ENCODE results near the gene SERPINB8. TPM values are rescaled to one million over a fixed set of nuclear protein-coding genes. Genes with fewer than 3 reads are reported as not detected.
A peak's percentile ranks its signal among the peaks of the same experiment; 100 is the strongest.

Gene SERPINB8
- total and polyA plus RNA-seq, 7 donors: 0.84 to 31.3 (median 4.1) TPM

DNA sequence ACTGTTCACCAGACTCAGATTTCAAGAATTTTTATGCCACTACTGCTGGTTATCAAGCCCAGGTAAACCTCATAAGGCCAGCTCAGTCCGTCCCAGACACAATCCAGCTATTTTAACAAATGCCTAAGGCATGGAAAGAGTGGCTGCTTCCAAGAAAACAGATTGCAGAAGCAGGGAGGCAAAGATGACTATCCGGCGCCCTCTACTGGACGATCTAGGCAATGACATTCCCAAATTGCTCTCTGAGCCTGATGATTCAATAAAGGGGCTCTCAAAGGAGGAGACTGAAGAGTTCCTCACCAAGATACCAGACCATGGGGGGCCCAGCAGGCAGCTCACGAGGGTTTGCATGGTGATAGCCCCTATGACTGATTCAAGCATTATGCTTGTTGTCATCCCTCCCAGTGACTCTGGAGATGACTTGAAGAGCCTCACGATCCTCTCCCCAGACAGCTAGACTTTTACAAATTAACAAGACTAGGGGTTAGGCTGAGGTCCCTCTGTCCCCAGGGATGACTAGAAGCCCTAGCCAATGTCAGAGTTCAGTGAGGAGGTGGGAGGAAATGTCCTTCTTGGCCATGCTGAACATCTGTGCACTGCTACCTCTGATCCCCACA, 25.0 kb downstream of the SERPINB8 start:
- H3K27me3 ChIP-seq (ENCODE audit: insufficient read depth in 3 of 3, low read length in 2 of 3): no peaks in the 10 kb centered on the region
- DNase-seq (no peak), ATAC-seq (peak in 2 of 4 donors; percentile 44 to 48)
- no peak overlapping the region for H3K27ac ChIP-seq
- TF ChIP-seq, protein P1, sequence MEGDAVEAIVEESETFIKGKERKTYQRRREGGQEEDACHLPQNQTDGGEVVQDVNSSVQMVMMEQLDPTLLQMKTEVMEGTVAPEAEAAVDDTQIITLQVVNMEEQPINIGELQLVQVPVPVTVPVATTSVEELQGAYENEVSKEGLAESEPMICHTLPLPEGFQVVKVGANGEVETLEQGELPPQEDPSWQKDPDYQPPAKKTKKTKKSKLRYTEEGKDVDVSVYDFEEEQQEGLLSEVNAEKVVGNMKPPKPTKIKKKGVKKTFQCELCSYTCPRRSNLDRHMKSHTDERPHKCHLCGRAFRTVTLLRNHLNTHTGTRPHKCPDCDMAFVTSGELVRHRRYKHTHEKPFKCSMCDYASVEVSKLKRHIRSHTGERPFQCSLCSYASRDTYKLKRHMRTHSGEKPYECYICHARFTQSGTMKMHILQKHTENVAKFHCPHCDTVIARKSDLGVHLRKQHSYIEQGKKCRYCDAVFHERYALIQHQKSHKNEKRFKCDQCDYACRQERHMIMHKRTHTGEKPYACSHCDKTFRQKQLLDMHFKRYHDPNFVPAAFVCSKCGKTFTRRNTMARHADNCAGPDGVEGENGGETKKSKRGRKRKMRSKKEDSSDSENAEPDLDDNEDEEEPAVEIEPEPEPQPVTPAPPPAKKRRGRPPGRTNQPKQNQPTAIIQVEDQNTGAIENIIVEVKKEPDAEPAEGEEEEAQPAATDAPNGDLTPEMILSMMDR (IDR thresholded peaks at IDR 0.05): peak; percentile 69
- H3K9me3 ChIP-seq: no peaks in the 10 kb centered on the region
- H3K4me3 ChIP-seq: no peak overlapping the region
- no peaks in the 10 kb centered on the region for H3K4me1 ChIP-seq
- WGBS, 3 donors: 19 to 21% (median 19%) methylated on average over 6 of the region's 6 CpGs
- intact Hi-C loops (cut with DNase I): loop anchor here (5.0 to 10.0 kb wide), 3 partner anchors 33 to 473 kb away; no protein-coding TSS in a partner anchor
- H3K36me3 ChIP-seq (ENCODE audit: insufficient read depth in 1 of 2, low read depth in 1 of 2): no peaks in the 10 kb centered on the region

DNA sequence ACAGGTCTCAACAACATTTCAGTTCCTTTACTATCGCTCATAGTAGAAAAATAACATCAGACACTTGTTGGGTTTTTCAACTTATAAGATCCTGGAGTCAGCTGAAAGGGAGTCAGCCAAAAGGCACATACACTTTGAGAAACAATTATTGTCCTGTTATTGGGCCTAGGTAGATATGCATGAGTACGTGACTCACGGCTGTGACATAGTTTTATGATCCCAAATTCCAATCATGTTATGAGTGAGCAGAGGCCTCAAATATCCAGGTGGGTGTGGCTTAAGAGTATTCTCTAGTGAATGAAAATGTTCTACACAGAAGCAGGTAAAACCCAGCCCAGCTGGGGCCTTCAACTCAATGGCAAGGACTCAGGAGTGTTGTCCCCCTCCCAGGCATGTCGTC, 27.2 kb downstream of the SERPINB8 start:
- Histone ChIP-seq H3K27ac (no peak overlapping the region), H3K27me3 (ENCODE audit: insufficient read depth in 3 of 3, low read length in 2 of 3) (no peaks in the 10 kb centered on the region), H3K4me3 (no peak overlapping the region), H3K36me3 (ENCODE audit: insufficient read depth in 1 of 2, low read depth in 1 of 2) (no peaks in the 10 kb centered on the region), H3K9me3 (no peaks in the 10 kb centered on the region), H3K4me1 (no peaks in the 10 kb centered on the region)
- no peak for ATAC-seq
- no peak for DNase-seq
- intact Hi-C loops (cut with DNase I): loop anchor here (5.0 to 10.0 kb wide), 3 partner anchors 35 to 475 kb away; no protein-coding TSS in a partner anchor
- 67 to 83% (median 78%) methylated on average over 4 of the region's 4 CpGs for WGBS, 3 donors
- TF ChIP-seq, protein P1 (IDR thresholded peaks at IDR 0.05): no peak

DNA sequence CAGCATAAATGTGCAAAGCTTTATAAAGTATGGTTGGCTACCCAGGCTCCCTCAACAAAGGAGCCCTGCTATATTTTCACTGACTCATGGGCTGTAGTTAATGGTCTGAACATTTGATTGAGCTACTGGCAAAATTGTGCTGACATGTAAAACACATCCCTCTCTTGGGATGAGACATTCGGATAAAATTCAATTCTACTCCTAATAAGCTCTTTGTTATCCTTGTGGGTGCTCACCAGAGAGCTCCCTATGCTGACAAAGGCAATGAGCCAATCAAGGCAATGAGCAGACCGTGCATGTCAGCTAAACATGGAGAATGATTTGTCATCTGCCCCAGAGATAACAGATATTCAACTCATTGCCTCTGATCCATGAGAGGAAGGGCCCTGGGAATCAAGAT, 27.7 kb downstream of the SERPINB8 start:
- Histone ChIP-seq H3K4me1 (no peaks in the 10 kb centered on the region), H3K4me3 (no peak overlapping the region), H3K27me3 (ENCODE audit: insufficient read depth in 3 of 3, low read length in 2 of 3) (peaks cover 0 to 4% (median 0%) of the 10 kb centered on the region in 3 donors), H3K36me3 (ENCODE audit: insufficient read depth in 1 of 2, low read depth in 1 of 2) (no peaks in the 10 kb centered on the region), H3K27ac (no peak overlapping the region), H3K9me3 (no peaks in the 10 kb centered on the region)
- 77 to 80% (median 78%) methylated on average over 2 of the region's 2 CpGs for WGBS, 3 donors
- ATAC-seq (no peak), DNase-seq (no peak)
- TF ChIP-seq, protein P1 (IDR thresholded peaks at IDR 0.05): no peak
- intact Hi-C loops (cut with DNase I): loop anchor here (5.0 to 10.0 kb wide), 3 partner anchors 35 to 475 kb away; no protein-coding TSS in a partner anchor

DNA sequence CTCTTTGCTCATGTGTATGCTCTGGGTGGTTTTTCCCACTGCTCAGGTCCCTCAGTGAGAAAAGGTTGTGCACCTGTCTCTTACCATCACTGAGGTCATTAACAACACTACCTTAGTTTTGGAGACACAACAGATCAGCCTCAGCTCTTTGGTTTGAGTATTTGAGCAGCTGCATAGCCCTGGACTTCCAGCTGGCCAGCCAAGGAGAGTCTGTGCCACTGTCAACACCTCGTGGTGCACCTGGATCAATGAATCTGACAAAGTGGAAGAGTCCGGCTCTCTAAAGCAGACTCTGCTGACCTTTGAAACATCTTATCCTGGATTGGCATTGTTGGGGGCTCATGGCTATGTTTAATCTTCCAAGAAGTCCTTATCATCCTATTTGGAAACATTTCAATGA, 30.0 kb downstream of the SERPINB8 start:
- Histone ChIP-seq H3K27me3 (ENCODE audit: insufficient read depth in 3 of 3, low read length in 2 of 3) (peaks cover 0 to 4% (median 3%) of the 10 kb centered on the region in 3 donors), H3K4me3 (no peak overlapping the region), H3K9me3 (no peaks in the 10 kb centered on the region), H3K4me1 (no peaks in the 10 kb centered on the region), H3K36me3 (ENCODE audit: insufficient read depth in 1 of 2, low read depth in 1 of 2) (no peaks in the 10 kb centered on the region), H3K27ac (no peak overlapping the region)
- 76 to 78% (median 76%) methylated on average over 2 of the region's 2 CpGs for WGBS, 3 donors
- intact Hi-C loops (cut with DNase I): loop anchor here (5.0 to 10.0 kb wide), 3 partner anchors 38 to 478 kb away; no protein-coding TSS in a partner anchor
- no peak for DNase-seq
- TF ChIP-seq, protein P1 (IDR thresholded peaks at IDR 0.05): no peak
- ATAC-seq: no peak

Measured in psoas muscle (tissue), 8 donors.